Sigmoid colon (tissue), 7 donors: Measurements from ENCODE around the gene WDR88. TPM values are rescaled to one million over a fixed set of nuclear protein-coding genes. Genes with fewer than 3 reads are reported as not detected.
"Not testable (repeated sequence)": the region's sequence is repeated elsewhere in the genome, so short reads cannot be mapped to it uniquely, and the experiment has no call there.

ENCODE experiments used
- DNase-seq: peaks from one replicate; pipeline ENCODE4 v3.0.0-alpha.2; 2019
- H3K27ac ChIP-seq, 4 donors: fragments of 200-600 bp; sonication (generic); one replicate each; pipeline ENCODE4 v1.5.1; 2016 to 2019; ENCODE audit warnings: mild to moderate bottlenecking in 1 of 4
- H3K27me3 ChIP-seq, 3 donors: fragments of 200-600 bp; sonication (generic); one replicate each; pipeline ENCODE4 v1.5.1; 2019; ENCODE audit warnings: mild to moderate bottlenecking in 1 of 3
- H3K36me3 ChIP-seq, 4 donors: fragments of 200-600 bp; sonication (generic); one replicate each; pipeline ENCODE4 v1.5.1; 2016 to 2019
- H3K4me1 ChIP-seq, 4 donors: fragments of 200-600 bp; sonication (generic); one replicate each; pipeline ENCODE4 v1.5.1; 2017 to 2019
- H3K4me3 ChIP-seq, 4 donors: fragments of 200-600 bp; sonication (generic); one replicate each; pipeline ENCODE4 v1.5.1; 2017 to 2019; ENCODE audit warnings: mild to moderate bottlenecking in 2 of 4, moderate library complexity in 1 of 4
- H3K9me3 ChIP-seq, 4 donors: fragments of 200-600 bp in 3 of 4; sonication (generic) in 3 of 4; one replicate each; pipeline versions ENCODE4 v1.5.1 to v1.6.1; 2013 to 2019
- CTCF ChIP-seq, 4 experiments: fragments of 450-650 bp in 3 of 4; fragments of 200-600 bp in 1 of 4; IDR thresholded peaks; one replicate each; pipeline ENCODE4 v1.5.1; 2016 to 2019; ENCODE audit warnings: antibody characterized with exemption in 4 of 4, mild to moderate bottlenecking in 3 of 4, moderate library complexity in 2 of 4
- EP300 ChIP-seq, 4 donors: sonication (generic); formaldehyde crosslinking; IDR thresholded peaks; one replicate each; pipeline ENCODE4 v1.6.1; 2017; ENCODE audit warnings: antibody characterized with exemption in 4 of 4
- POLR2A ChIP-seq, 2 donors: fragments of 450-650 bp; IDR thresholded peaks; one replicate each; pipeline ENCODE4 v1.6.1; 2016; ENCODE audit warnings: antibody characterized with exemption in 2 of 2, mild to moderate bottlenecking in 2 of 2, moderate library complexity in 2 of 2
- POLR2AphosphoS5 ChIP-seq, 4 donors: sonication (generic); formaldehyde crosslinking; IDR thresholded peaks; one replicate each; pipeline ENCODE4 v1.6.1; 2017; ENCODE audit warnings: antibody characterized with exemption in 4 of 4
- WGBS, 2 donors: extraction: QIAGEN DNeasy Blood & Tissue Kit; methylation state at CpG; one replicate each; pipeline ENCODE4 v1.1.7; 2013; 5-methylcytosine and 5-hydroxymethylcytosine counted together
- intact Hi-C: fragments of 100-400 bp; cut with DNase I; formaldehyde crosslinking; loops from one replicate; pipeline ENCODE4 v1.15.1; 2023
- polyA plus RNA-seq, 3 donors: library from polyadenylated mRNA; stranded (reverse); fragments of 200-250 nt; gene quantifications; one replicate each; pipeline ENCODE4 v1.2.3, GENCODE V29; 2013
- total RNA-seq, 4 donors: library from RNA; depleted of rRNA; stranded (reverse); fragments of >200 nt; gene quantifications; one replicate each; pipeline ENCODE4 v1.1.0, GENCODE V29; 2016
- donor health status: healthy with polysubstance abuse.
- donor health status: Bipolar disorder and iron deficiency.
- donor health status: healthy.

The WDR88 gene
- total and polyA plus RNA-seq, 7 donors = not detected

GRCh38 chr19:33207040-33207620 is 75.2 kb downstream of the WDR88 start:
- Histone ChIP-seq H3K4me1 (no peaks in the 10 kb centered on the region), H3K4me3 (no peak overlapping the region), H3K27me3 (no peaks in the 10 kb centered on the region), H3K36me3 (peaks cover 4 to 52% (median 15%) of the 10 kb centered on the region in 4 donors), H3K27ac (no peak overlapping the region), H3K9me3 (no peaks in the 10 kb centered on the region)
- TF ChIP-seq CTCF (IDR thresholded peaks at IDR 0.05) (no peak), POLR2AphosphoS5 (IDR thresholded peaks at IDR 0.05) (no peak), EP300 (IDR thresholded peaks at IDR 0.05) (no peak), POLR2A (IDR thresholded peaks at IDR 0.05) (no peak)
- WGBS, 2 donors = 93 to 94% methylated on average over 38 of the region's 38 CpGs
- intact Hi-C loops = no loop called here
- DNase-seq = peak; percentile 66

DNA sequence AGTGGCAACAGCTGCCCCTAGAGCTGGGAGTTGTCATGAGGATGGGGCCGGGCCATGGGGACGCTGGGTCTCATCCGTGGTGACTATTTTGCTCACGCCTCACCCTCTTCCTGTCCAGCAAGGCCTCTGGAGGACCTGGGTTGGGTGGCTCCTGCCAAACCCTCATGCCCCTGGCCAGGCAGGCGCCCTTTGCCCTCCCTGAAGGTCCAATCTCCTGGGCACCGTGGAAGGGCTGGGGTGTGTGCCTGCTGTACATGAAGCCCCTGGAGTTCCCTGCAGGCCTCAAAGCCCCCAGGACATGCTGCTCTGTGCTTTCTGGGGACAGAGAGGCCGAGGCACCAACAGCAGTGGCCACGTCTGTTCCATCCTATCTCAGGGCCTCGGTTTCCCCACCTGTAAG is 76.0 kb downstream of the WDR88 start:
- no peaks in the 10 kb centered on the region for H3K9me3 ChIP-seq
- DNase-seq = no peak
- no peaks in the 10 kb centered on the region for H3K4me1 ChIP-seq
- H3K27me3 ChIP-seq = no peaks in the 10 kb centered on the region
- no peak overlapping the region for H3K4me3 ChIP-seq
- 84 to 88% methylated on average over 9 of the region's 9 CpGs for WGBS, 2 donors
- no peak overlapping the region for H3K27ac ChIP-seq
- intact Hi-C loops = no loop called here
- H3K36me3 ChIP-seq = peaks cover under 1 to 45% (median 12%) of the 10 kb centered on the region in 4 donors
- TF ChIP-seq CTCF (IDR thresholded peaks at IDR 0.05) (no peak), POLR2A (IDR thresholded peaks at IDR 0.05) (no peak), POLR2AphosphoS5 (IDR thresholded peaks at IDR 0.05) (no peak), EP300 (IDR thresholded peaks at IDR 0.05) (no peak)

- TF ChIP-seq POLR2AphosphoS5 (IDR thresholded peaks at IDR 0.05) (no peak), CTCF (IDR thresholded peaks at IDR 0.05) (no peak), POLR2A (IDR thresholded peaks at IDR 0.05) (no peak), EP300 (IDR thresholded peaks at IDR 0.05) (no peak)
- 67 to 77% methylated on average over 11 of the region's 11 CpGs for WGBS, 2 donors
- Histone ChIP-seq H3K36me3 (peaks cover 0 to 40% (median 7%) of the 10 kb centered on the region in 4 donors), H3K27ac (no peak overlapping the region), H3K4me3 (no peak overlapping the region), H3K9me3 (no peaks in the 10 kb centered on the region), H3K4me1 (no peaks in the 10 kb centered on the region), H3K27me3 (no peaks in the 10 kb centered on the region)
- intact Hi-C loops = no loop called here
- DNase-seq = no peak
Measured at GRCh38 chr19:33208371-33208895, 76.5 kb downstream of the WDR88 start.

- WGBS, 2 donors = 85 to 87% methylated on average over 24 of the region's 24 CpGs
- H3K36me3 ChIP-seq = peaks cover 0 to 35% (median 7%) of the 10 kb centered on the region in 4 donors
Measured at GRCh38 chr19:33208904-33209849, 77.3 kb downstream of the WDR88 start.

GRCh38 chr19:33209850-33210230 is 77.9 kb downstream of the WDR88 start:
- H3K9me3 ChIP-seq, DNase-seq, H3K4me3 ChIP-seq, H3K27me3 ChIP-seq, intact Hi-C loops, H3K27ac ChIP-seq, H3K4me1 ChIP-seq: not testable (repeated sequence)
- 91 to 94% methylated on average over 7 of the region's 7 CpGs for WGBS, 2 donors
- H3K36me3 ChIP-seq = peaks cover 0 to 28% (median 7%) of the 10 kb centered on the region in 4 donors

More at GRCh38 chr19:33208904-33209849, 77.3 kb downstream of the WDR88 start:
- Histone ChIP-seq H3K4me3 (no peak overlapping the region), H3K9me3 (no peaks in the 10 kb centered on the region), H3K27ac (no peak overlapping the region), H3K4me1 (no peaks in the 10 kb centered on the region), H3K27me3 (no peaks in the 10 kb centered on the region)
- intact Hi-C loops = no loop called here
- TF ChIP-seq EP300 (IDR thresholded peaks at IDR 0.05) = no peak
- TF ChIP-seq POLR2AphosphoS5 (IDR thresholded peaks at IDR 0.05) = no peak
- TF ChIP-seq POLR2A (IDR thresholded peaks at IDR 0.05) = no peak
- no peak for TF ChIP-seq CTCF (IDR thresholded peaks at IDR 0.05)
- peak; percentile 56 for DNase-seq
